Suprapubic skin (tissue), 4 donors: Measurements from ENCODE around the gene LRP1-AS. TPM values are rescaled to one million over a fixed set of nuclear protein-coding genes. Genes with fewer than 3 reads are reported as not detected.

Source experiments
- DNase-seq, 2 donors: peaks; one replicate each; pipeline ENCODE4 v3.0.0-alpha.2; 2019; ENCODE audit warnings: low spot score in 2 of 2
- H3K27ac ChIP-seq: fragments of 200-600 bp; sonication (generic); one replicate; pipeline ENCODE4 v1.5.1; 2019
- H3K27me3 ChIP-seq: fragments of 200-600 bp; sonication (generic); one replicate; pipeline ENCODE4 v1.5.1; 2019
- H3K36me3 ChIP-seq: fragments of 200-600 bp; sonication (generic); one replicate; pipeline ENCODE4 v1.5.1; 2019
- H3K4me1 ChIP-seq: fragments of 200-600 bp; sonication (generic); one replicate; pipeline ENCODE4 v1.5.1; 2019
- H3K4me3 ChIP-seq: fragments of 200-600 bp; sonication (generic); one replicate; pipeline ENCODE4 v1.5.1; 2019; ENCODE audit warnings: mild to moderate bottlenecking
- H3K9me3 ChIP-seq: fragments of 200-600 bp; sonication (generic); one replicate; pipeline ENCODE4 v1.5.1; 2019
- EP300 ChIP-seq: sonication (generic); formaldehyde crosslinking; IDR thresholded peaks from one replicate; pipeline ENCODE4 v1.6.1; 2017; ENCODE audit warnings: antibody characterized with exemption
- POLR2A ChIP-seq, 2 donors: fragments of 450-650 bp; IDR thresholded peaks; one replicate each; pipeline ENCODE4 v1.6.1; 2017; ENCODE audit warnings: antibody characterized with exemption in 2 of 2, mild to moderate bottlenecking in 2 of 2, moderate library complexity in 2 of 2
- POLR2AphosphoS5 ChIP-seq, 3 donors: sonication (generic); formaldehyde crosslinking; IDR thresholded peaks; one replicate each; pipeline ENCODE4 v1.6.1; 2017; ENCODE audit warnings: antibody characterized with exemption in 3 of 3
- WGBS: methylation state at CpG from one replicate; pipeline ENCODE4 v1.1.5; 2018; 5-methylcytosine and 5-hydroxymethylcytosine counted together
- total RNA-seq, 4 donors: library from RNA; depleted of rRNA; stranded (reverse); fragments of >200 nt; gene quantifications; one replicate each; pipeline ENCODE4 v1.1.0, GENCODE V29; 2016
- TF ChIP-seq, protein P1 (sequence below), 2 donors: fragments of 200-600 bp in 1 of 2; fragments of 450-650 bp in 1 of 2; sonication (generic) in 1 of 2; IDR thresholded peaks; one replicate each; pipeline ENCODE4 v1.5.1; 2016 to 2019; ENCODE audit warnings: antibody characterized with exemption in 2 of 2, mild to moderate bottlenecking in 1 of 2, moderate library complexity in 1 of 2

Gene LRP1-AS
- total RNA-seq, 4 donors from 2014 or later: not detected

DNA sequence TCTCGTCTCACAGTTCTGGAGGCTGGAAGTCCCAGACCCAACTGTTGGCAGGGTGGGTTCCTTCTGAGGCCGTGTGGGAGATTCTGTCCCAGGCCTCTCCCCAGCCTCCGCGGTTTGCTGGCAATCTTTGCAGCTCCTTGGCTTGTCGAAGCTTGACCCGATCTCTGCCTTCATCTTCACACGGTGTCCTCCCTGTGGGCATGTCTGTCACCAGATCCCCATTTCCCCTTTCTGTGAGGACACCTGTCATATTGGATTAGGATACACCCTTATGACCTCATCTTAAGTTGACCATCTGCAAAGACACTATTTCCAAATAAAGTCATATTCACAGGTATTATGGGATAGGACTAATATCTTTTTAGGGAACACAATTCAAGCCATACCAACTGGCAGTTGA is 22.6 kb upstream of the LRP1-AS start:
- Histone ChIP-seq H3K27ac (no peak overlapping the region), H3K4me3 (no peak overlapping the region), H3K36me3 (peaks cover 51% of the 10 kb centered on the region), H3K4me1 (peaks cover 74% of the 10 kb centered on the region), H3K9me3 (no peaks in the 10 kb centered on the region), H3K27me3 (no peaks in the 10 kb centered on the region)
- no peak for DNase-seq
- 38% methylated on average over 7 of the region's 7 CpGs for WGBS
- no peak for TF ChIP-seq POLR2A (IDR thresholded peaks at IDR 0.05)
- TF ChIP-seq, protein P1, sequence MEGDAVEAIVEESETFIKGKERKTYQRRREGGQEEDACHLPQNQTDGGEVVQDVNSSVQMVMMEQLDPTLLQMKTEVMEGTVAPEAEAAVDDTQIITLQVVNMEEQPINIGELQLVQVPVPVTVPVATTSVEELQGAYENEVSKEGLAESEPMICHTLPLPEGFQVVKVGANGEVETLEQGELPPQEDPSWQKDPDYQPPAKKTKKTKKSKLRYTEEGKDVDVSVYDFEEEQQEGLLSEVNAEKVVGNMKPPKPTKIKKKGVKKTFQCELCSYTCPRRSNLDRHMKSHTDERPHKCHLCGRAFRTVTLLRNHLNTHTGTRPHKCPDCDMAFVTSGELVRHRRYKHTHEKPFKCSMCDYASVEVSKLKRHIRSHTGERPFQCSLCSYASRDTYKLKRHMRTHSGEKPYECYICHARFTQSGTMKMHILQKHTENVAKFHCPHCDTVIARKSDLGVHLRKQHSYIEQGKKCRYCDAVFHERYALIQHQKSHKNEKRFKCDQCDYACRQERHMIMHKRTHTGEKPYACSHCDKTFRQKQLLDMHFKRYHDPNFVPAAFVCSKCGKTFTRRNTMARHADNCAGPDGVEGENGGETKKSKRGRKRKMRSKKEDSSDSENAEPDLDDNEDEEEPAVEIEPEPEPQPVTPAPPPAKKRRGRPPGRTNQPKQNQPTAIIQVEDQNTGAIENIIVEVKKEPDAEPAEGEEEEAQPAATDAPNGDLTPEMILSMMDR (IDR thresholded peaks at IDR 0.05): no peak
- no peak for TF ChIP-seq POLR2AphosphoS5 (IDR thresholded peaks at IDR 0.05)
- TF ChIP-seq EP300: no peak

DNA sequence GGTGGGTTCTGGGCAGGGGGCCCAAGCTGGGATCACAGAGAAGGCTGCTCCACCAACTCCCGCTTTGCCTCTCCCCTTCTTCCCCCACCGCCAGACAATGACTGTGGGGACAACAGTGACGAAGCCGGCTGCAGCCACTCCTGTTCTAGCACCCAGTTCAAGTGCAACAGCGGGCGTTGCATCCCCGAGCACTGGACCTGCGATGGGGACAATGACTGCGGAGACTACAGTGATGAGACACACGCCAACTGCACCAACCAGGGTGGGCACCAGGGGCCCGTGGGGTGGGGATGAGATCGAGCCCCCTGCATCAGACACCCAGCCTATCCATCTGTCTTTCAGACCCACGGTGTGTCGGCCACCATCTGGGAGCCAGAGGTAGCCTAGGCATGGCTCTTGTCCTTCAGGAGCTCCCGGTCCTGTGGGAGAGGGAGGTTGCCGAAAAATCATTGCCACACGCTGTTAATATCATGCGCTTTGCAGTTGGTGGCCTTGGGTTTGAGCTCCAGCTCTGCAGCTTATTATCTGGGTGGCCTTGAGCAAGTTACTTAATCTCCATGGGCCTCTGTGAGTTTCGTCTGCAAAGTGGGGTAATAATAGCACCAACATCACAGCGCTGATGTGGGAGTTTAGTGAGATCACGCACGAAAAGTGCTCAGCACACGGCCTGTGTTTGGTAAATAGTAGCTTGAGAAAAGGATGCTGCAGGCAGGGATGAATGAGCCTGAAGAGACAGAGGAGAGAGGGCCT is 21.8 kb upstream of the LRP1-AS start:
- peaks cover 54% of the 10 kb centered on the region for H3K36me3 ChIP-seq
- H3K27me3 ChIP-seq: no peaks in the 10 kb centered on the region
- TF ChIP-seq POLR2A (IDR thresholded peaks at IDR 0.05) (no peak), POLR2AphosphoS5 (IDR thresholded peaks at IDR 0.05) (no peak), EP300 (no peak)
- TF ChIP-seq, protein P1 (IDR thresholded peaks at IDR 0.05): no peak
- DNase-seq: no peak
- no peak overlapping the region for H3K4me3 ChIP-seq
- H3K9me3 ChIP-seq: no peaks in the 10 kb centered on the region
- WGBS: 88% methylated on average over 20 of the region's 23 CpGs
- no peak overlapping the region for H3K27ac ChIP-seq
- peaks cover 70% of the 10 kb centered on the region for H3K4me1 ChIP-seq

DNA sequence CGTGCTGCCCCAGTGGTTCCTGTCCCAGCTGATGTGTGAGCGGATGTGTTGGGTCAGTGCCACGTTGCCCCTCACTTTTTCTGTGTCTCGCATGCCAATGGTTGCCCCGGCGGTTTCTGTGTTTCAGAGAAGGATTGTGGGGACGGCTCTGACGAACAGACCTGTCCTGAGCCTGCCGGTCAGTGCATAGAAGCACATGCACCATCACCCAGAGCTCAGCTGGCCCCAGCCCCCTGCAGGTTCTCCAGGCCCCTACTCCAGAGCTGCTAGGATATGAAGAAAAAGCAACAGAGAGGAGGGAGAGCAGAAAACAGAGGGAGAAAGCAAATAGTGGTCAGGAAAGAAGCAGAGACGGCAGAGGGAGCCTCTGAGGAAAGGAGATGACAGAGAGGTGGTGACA is 20.6 kb upstream of the LRP1-AS start:
- no peak for DNase-seq
- no peak for TF ChIP-seq EP300
- TF ChIP-seq POLR2A (IDR thresholded peaks at IDR 0.05): no peak
- TF ChIP-seq POLR2AphosphoS5 (IDR thresholded peaks at IDR 0.05): no peak
- TF ChIP-seq, protein P1 (IDR thresholded peaks at IDR 0.05): no peak
- Histone ChIP-seq H3K4me3 (no peak overlapping the region), H3K27me3 (no peaks in the 10 kb centered on the region), H3K27ac (no peak overlapping the region), H3K36me3 (peaks cover 52% of the 10 kb centered on the region), H3K9me3 (no peaks in the 10 kb centered on the region), H3K4me1 (peaks cover 64% of the 10 kb centered on the region)
- WGBS: 94% methylated on average over 7 of the region's 10 CpGs

DNA sequence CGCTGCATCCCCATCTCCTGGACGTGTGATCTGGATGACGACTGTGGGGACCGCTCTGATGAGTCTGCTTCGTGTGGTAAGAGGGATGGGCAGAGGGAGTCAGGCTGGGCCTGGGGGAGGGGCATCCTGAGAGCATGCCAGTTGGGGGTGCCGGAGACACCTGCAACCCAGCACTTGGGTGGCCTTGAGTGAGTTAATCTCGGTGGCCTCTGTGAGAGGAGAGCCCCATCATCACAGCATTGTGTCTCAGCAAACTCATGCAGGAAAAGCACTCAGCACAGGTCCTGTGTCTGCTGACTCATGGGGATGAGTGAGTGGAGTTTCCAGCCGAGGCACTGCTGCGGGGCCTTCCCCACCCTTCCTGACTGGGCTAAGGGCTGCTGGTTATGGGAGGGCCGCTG is 19.6 kb upstream of the LRP1-AS start:
- Histone ChIP-seq H3K4me1 (peaks cover 56% of the 10 kb centered on the region), H3K27me3 (no peaks in the 10 kb centered on the region), H3K36me3 (peaks cover 63% of the 10 kb centered on the region), H3K27ac (peak overlapping the region; percentile 1), H3K4me3 (no peak overlapping the region), H3K9me3 (no peaks in the 10 kb centered on the region)
- no peak for TF ChIP-seq POLR2AphosphoS5 (IDR thresholded peaks at IDR 0.05)
- WGBS: 71% methylated on average over 5 of the region's 10 CpGs
- no peak for DNase-seq

DNA sequence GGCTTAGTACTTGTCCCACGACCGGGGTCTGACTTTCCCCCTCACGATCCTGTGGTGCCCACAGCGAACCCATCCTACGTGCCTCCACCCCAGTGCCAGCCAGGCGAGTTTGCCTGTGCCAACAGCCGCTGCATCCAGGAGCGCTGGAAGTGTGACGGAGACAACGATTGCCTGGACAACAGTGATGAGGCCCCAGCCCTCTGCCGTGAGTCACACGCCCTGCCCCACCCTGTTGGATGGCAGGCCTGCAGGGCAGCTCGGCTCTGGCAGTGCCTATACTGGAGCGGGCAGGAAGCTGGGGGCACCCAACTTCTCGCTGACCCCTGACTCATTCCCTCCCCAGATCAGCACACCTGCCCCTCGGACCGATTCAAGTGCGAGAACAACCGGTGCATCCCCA is 18.3 kb upstream of the LRP1-AS start:
- peaks cover 75% of the 10 kb centered on the region for H3K36me3 ChIP-seq
- TF ChIP-seq POLR2AphosphoS5 (IDR thresholded peaks at IDR 0.05) (no peak), POLR2A (IDR thresholded peaks at IDR 0.05) (no peak), EP300 (no peak)
- TF ChIP-seq, protein P1 (IDR thresholded peaks at IDR 0.05): no peak
- H3K9me3 ChIP-seq: no peaks in the 10 kb centered on the region
- H3K27ac ChIP-seq: no peak overlapping the region
- DNase-seq: no peak
- WGBS: 51% methylated on average over 11 of the region's 19 CpGs
- H3K4me1 ChIP-seq: peaks cover 44% of the 10 kb centered on the region
- H3K27me3 ChIP-seq: no peaks in the 10 kb centered on the region
- no peak overlapping the region for H3K4me3 ChIP-seq
